Epithelial cell of esophagus (primary cell): ENCODE data around the gene NEDD4.
A peak's percentile ranks its signal among the peaks of the same experiment; 100 is the strongest.
"Not testable (repeated sequence)": the region's sequence is repeated elsewhere in the genome, so short reads cannot be mapped to it uniquely, and the experiment has no call there.

Experiments
- DNase-seq: peaks from one replicate; pipeline ENCODE4 v3.0.0; 2010; ENCODE audit warnings: low read depth
- H3K4me3 ChIP-seq: 2 replicates; pipeline ENCODE4 v1.5.1; 2011; ENCODE audit warnings: mild to moderate bottlenecking, low read length, control low read depth
- CTCF ChIP-seq: IDR thresholded peaks from 2 replicates; pipeline ENCODE4 v1.5.1; 2011; ENCODE audit warnings: low read depth, mild to moderate bottlenecking, low read length, control low read depth, inconsistent platforms; ENCODE audit not compliant: insufficient read depth; ENCODE audit errors: missing control alignments

The NEDD4 gene

GRCh38 chr15:55969582-55969981 is 23.8 kb downstream of the NEDD4 start:
- no peak overlapping the region for H3K4me3 ChIP-seq
- peak; percentile 63 for DNase-seq
- no peak for TF ChIP-seq CTCF

- DNase-seq = no peak
- no peak for TF ChIP-seq CTCF
- H3K4me3 ChIP-seq = no peak overlapping the region
Observed at GRCh38 chr15:55968923-55969322, 24.5 kb downstream of the NEDD4 start.

GRCh38 chr15:55965091-55965490 is 28.3 kb downstream of the NEDD4 start:
- peak; percentile 61 for DNase-seq
- no peak for TF ChIP-seq CTCF
- no peak overlapping the region for H3K4me3 ChIP-seq

GRCh38 chr15:55960946-55961345 is 32.5 kb downstream of the NEDD4 start:
- H3K4me3 ChIP-seq = no peak overlapping the region
- no peak for DNase-seq
- no peak for TF ChIP-seq CTCF

GRCh38 chr15:55959744-55960447 is 33.5 kb downstream of the NEDD4 start:
- TF ChIP-seq CTCF = no peak
- DNase-seq = no peak
- no peak overlapping the region for H3K4me3 ChIP-seq

GRCh38 chr15:55958349-55958748 is 35.1 kb downstream of the NEDD4 start:
- DNase-seq = no peak
- H3K4me3 ChIP-seq = no peak overlapping the region
- no peak for TF ChIP-seq CTCF

GRCh38 chr15:55954862-55955605 is 38.4 kb downstream of the NEDD4 start:
- H3K4me3 ChIP-seq = no peak overlapping the region
- TF ChIP-seq CTCF = no peak
- DNase-seq = no peak

- not testable (repeated sequence) for DNase-seq, H3K4me3 ChIP-seq
Observed at GRCh38 chr15:55952501-55953274, 40.7 kb downstream of the NEDD4 start.

- not testable (repeated sequence) for H3K4me3 ChIP-seq, DNase-seq
Observed at GRCh38 chr15:55944606-55945005, 48.8 kb downstream of the NEDD4 start.
